ENCODE results near the gene MUC21.

The MUC21 gene

GRCh38 chr6:31025595-31025994 lies 42.1 kb downstream of the MUC21 start:
- Histone ChIP-seq H3K27me3 (no peaks in the 10 kb centered on the region), H3K4me3 (ENCODE audit: low read depth, low read length) (no peak overlapping the region), H3K36me3 (no peaks in the 10 kb centered on the region), H3K9me3 (no peaks in the 10 kb centered on the region), H3K4me1 (no peaks in the 10 kb centered on the region)
- no peak for DNase-seq
- TF ChIP-seq CTCF (IDR thresholded peaks at IDR 0.05; ENCODE audit: low read depth, low read length): no peak

GRCh38 chr6:31031095-31031494 lies 47.6 kb downstream of the MUC21 start:
- no peak overlapping the region for H3K4me3 ChIP-seq (ENCODE audit: low read depth, low read length)
- TF ChIP-seq CTCF (IDR thresholded peaks at IDR 0.05; ENCODE audit: low read depth, low read length): no peak
- no peaks in the 10 kb centered on the region for H3K9me3 ChIP-seq
- no peaks in the 10 kb centered on the region for H3K36me3 ChIP-seq
- H3K4me1 ChIP-seq: no peaks in the 10 kb centered on the region
- no peak for DNase-seq
- H3K27me3 ChIP-seq: peaks cover 9% of the 10 kb centered on the region; the same call in 1 of the 2 replicates

- H3K36me3 ChIP-seq: no peaks in the 10 kb centered on the region
- no peak for TF ChIP-seq CTCF (IDR thresholded peaks at IDR 0.05; ENCODE audit: low read depth, low read length)
- peaks cover 16% of the 10 kb centered on the region for H3K27me3 ChIP-seq
- H3K9me3 ChIP-seq: no peaks in the 10 kb centered on the region
- no peak overlapping the region for H3K4me3 ChIP-seq (ENCODE audit: low read depth, low read length)
- no peaks in the 10 kb centered on the region for H3K4me1 ChIP-seq
- no peak for DNase-seq
Observed at GRCh38 chr6:31033075-31033474, 49.6 kb downstream of the MUC21 start.

GRCh38 chr6:31035862-31036497 lies 52.5 kb downstream of the MUC21 start:
- no peak for DNase-seq
- H3K36me3 ChIP-seq: no peaks in the 10 kb centered on the region
- H3K4me3 ChIP-seq (ENCODE audit: low read depth, low read length): no peak overlapping the region
- peaks cover 23% of the 10 kb centered on the region for H3K27me3 ChIP-seq
- no peaks in the 10 kb centered on the region; the same call in 1 of the 2 replicates for H3K9me3 ChIP-seq
- no peaks in the 10 kb centered on the region for H3K4me1 ChIP-seq
- no peak for TF ChIP-seq CTCF (IDR thresholded peaks at IDR 0.05; ENCODE audit: low read depth, low read length)

- Histone ChIP-seq H3K4me1 (no peaks in the 10 kb centered on the region), H3K9me3 (no peaks in the 10 kb centered on the region; the same call in 1 of the 2 replicates), H3K36me3 (no peaks in the 10 kb centered on the region), H3K4me3 (ENCODE audit: low read depth, low read length) (no peak overlapping the region), H3K27me3 (peaks cover 20% of the 10 kb centered on the region)
- TF ChIP-seq CTCF (IDR thresholded peaks at IDR 0.05; ENCODE audit: low read depth, low read length): no peak
- DNase-seq: no peak
Observed at GRCh38 chr6:31037169-31037568, 53.7 kb downstream of the MUC21 start.

GRCh38 chr6:31037682-31038081 lies 54.2 kb downstream of the MUC21 start:
- Histone ChIP-seq H3K4me3 (ENCODE audit: low read depth, low read length) (no peak overlapping the region), H3K36me3 (no peaks in the 10 kb centered on the region), H3K4me1 (no peaks in the 10 kb centered on the region), H3K27me3 (peaks cover 17% of the 10 kb centered on the region), H3K9me3 (no peaks in the 10 kb centered on the region; the same call in 1 of the 2 replicates)
- TF ChIP-seq CTCF (IDR thresholded peaks at IDR 0.05; ENCODE audit: low read depth, low read length): no peak
- no peak for DNase-seq

Data from BE2C (cell line).